Gastrocnemius medialis (tissue), 4 donors: ENCODE results near the gene EEFSEC.

ENCODE experiments used
- CTCF ChIP-seq, 5 experiments: fragments of 450-650 bp in 3 of 5; fragments of 200-600 bp in 2 of 5; sonication (generic) in 2 of 5; IDR thresholded peaks in 4 of 5; conservative IDR thresholded peaks in 1 of 5; 1 replicate in 4 of 5; 2 replicates in 1 of 5; pipeline ENCODE4 v1.5.1; 2016 to 2019; ENCODE audit warnings: antibody characterized with exemption in 5 of 5, mild to moderate bottlenecking in 3 of 5, moderate library complexity in 3 of 5
- POLR2A ChIP-seq, 2 donors: fragments of 450-650 bp; IDR thresholded peaks; one replicate each; pipeline ENCODE4 v1.6.1; 2017; ENCODE audit warnings: antibody characterized with exemption in 2 of 2, mild to moderate bottlenecking in 2 of 2, moderate library complexity in 2 of 2

GRCh38 chr3:128274837-128275236, 121.6 kb downstream of the EEFSEC start:
- TF ChIP-seq CTCF (IDR thresholded peaks at IDR 0.05 in 4 of 5, conservative IDR thresholded peaks at IDR 0.05 in 1 of 5) (no peak), POLR2A (IDR thresholded peaks at IDR 0.05) (no peak)
